HG03095 (cell line): ENCODE measurements around the gene ALCAM.

Experiments used
- ATAC-seq: cut with Tn5 transposase; IDR thresholded peaks from one replicate; pipeline ENCODE4 v1.9.1; 2021; ENCODE audit warnings: moderate library complexity; ENCODE audit not compliant: unreplicated experiment

ALCAM gene

DNA sequence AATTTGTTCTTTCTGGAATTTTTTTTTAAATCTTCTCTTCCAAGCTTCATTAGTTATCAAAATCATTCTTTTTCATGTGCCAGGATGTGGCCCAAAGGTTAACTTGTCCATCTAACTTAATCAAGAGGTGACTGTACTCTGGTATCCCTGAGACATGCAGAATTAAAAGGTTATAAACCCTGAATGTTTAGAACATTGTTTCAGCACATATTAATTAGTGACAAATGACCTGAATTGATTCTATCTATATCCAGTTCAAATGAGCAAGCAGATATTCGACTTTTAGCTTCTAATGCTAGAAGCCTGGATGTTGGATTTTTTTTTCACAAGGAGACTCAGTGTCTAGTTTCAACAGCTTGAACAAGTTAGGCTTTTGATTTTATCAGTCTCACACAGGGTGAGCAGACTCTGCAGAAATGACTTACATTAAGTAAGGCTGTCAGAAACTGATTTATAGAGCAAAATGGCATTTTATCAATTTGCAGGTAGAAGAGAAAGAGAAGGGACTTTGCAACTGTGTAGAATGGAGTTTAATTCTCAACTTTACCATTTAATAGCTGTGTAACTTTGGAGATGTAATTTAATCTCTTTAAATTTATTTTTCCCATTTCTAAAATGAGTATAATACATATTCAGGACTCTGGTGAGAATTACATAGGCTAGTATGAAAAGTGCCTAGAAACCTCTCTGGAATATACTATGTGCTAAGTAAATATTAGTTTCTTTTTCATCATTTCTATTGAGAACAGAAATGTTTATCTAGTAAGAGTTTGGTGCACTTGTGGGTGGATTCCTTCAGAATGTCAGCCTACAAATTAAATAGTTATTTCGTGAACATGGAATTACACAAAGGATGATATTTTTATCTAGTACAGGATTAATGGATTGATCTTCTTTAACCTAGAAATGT, 100.0 kb downstream of the ALCAM start:
- ATAC-seq, result no peak

DNA sequence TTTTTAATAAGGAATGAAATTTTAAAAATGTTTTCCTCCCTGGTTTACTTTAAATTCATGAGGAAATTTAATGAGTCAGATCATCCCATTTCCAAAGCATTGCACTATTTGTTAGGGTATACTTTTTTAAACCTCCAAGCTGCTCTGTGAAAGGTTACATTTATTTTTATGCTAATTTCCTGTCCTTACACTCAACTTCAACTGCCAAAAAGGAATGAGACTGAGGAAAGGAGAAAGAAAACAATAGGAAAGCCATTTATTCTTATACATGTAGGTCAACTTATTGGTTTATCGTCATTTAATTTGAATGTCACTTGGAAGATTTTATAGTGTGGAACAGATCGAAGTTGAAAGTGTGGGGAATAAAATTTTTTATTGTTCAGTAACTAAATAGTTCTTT, 104.1 kb downstream of the ALCAM start:
- no peak for ATAC-seq

- ATAC-seq, result no peak
Observed at GRCh38 chr3:105473521-105474223, 107.0 kb downstream of the ALCAM start.

- ATAC-seq, result no peak
Observed at GRCh38 chr3:105480768-105481167, 114.1 kb downstream of the ALCAM start.

DNA sequence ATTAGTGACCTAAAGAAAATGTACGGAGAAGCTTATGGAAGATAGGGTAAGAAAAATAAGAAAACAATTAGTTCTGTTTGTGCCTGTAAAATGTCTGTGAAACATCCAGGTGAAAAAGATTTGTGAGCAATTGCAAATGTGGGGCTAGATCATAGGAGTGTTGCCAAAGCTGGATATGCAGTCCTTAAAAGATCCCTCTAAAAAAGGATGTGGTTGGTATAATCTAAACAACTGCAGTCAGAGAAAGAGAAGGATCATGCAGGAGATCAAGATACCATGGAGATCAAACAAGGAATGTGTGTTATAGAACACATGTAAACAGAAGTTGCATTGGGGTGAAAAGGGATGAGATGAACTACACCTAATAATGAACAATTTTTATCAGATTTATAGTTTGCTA, 116.8 kb downstream of the ALCAM start:
- no peak for ATAC-seq

DNA sequence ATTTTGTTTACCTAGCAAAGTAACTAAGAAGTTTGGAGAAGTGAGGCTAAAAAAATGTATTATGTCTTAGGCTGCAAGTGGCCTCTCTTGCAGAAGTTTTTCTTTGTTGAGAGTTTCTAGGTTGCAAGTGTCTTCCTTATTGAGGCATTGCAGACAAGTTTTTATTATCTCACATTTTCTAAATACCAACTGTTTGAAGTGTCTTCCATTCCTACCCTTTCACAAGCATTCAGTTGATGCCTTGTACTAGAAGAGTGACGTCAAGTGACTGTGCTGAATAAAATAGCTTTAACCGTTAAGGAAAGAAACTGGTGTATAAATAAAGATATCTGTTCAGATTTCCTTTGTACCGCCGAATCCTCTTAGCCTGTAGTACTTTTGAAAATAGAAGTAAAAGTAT, 123.3 kb downstream of the ALCAM start:
- ATAC-seq, result no peak

DNA sequence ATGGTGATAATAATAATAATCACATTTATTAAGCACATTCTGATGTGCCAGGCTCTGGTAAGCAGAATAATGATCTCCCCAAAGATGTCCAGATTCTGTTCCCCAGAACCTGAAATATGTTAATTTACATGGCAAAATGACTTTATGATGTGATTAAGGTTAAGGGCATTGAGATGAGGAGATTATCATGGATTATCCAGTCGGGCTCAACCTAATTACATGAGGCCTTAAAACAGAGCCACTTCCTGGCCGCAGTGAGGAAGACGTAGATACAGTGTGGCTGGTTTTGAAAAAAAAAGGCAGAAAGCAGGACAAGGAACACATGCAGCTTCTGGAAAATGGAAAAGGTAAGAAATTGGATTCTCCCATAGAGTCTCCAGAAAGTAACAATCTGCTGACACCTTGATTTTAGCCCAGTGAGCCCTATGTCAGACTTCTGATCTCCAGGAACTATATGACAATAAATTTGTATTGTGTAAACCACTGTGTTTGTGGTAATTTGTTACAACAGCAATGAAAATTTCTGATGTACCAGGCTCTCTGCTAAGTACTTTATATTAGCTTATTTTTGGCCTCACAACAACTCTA, 126.7 kb downstream of the ALCAM start:
- ATAC-seq, result no peak

DNA sequence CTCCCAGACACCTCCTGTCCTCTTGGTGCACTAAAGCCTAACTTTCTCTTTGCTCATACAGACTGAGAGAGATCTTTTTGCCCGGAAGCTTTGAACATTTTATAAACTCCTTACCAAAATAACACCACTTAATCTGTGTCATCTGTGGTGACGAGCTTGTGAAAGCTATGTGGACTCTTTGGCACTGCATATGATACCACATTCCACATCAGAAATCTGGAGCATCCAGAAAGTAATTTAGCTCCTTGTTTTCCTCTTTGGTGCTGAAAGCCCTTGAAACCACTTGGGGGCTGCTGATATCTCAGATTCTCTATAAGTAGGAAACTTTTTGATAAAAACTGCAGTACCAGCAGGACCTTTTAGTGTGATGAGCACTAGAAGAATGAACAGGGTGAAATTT, 128.3 kb downstream of the ALCAM start:
- ATAC-seq, result no peak

DNA sequence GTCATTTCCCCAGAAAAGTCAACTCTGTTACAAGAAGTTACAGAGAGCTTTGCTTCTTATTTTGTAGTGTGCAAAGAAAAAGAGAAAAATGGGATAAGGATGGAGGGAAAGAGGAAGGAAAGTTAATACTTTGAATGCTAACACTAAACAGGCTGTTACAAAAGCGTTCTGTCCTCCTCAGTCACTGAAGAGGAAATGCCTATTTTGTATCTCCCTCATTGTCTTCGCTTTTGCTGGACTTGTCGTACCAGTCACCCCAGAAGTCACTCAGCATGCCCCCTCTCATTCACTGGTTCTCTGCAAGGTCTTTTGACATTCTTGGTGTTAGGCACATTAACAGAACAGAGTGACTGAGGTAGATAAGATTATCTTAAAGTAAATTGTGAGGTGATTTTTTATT, 129.6 kb downstream of the ALCAM start:
- ATAC-seq, result no peak

- ATAC-seq, result no peak
Observed at GRCh38 chr3:105497386-105497785, 130.7 kb downstream of the ALCAM start.

DNA sequence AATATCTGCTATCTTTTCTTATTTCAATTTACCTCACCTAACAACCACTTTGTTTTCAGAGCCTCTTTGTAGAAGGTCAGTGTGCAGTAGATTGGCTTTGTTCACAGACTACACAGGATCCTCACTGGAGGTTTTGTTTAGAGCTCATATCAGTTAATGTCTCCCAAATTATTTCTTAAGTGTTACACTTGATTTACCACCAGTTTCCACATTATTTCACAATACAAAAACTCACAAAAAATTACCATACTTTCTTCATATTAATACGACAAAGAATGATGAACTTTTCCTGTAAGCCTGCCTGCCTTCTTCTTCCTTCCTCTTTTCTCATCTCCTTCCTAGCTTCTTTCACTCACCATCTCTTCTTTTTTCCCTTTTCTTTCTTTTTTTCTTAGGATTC, 133.3 kb downstream of the ALCAM start:
- ATAC-seq, result no peak

DNA sequence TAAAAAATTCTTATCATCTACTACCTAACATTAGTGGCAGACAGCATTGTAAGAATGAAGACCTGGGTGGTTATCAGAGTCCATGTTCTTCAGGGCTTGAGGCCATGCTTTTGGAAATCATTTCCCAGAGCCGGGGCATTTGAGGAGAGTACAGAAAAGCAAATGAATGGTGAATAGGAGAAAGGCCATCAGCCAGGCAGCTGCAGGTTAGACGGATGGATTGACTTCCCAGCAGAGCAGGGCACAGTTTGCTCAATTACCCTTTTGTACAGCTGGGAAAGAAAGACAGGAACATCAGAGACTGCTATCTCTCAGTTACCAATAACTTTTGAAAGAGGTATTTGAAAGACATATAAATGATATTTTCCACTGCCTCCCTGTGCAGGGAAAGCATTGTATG, 135.6 kb downstream of the ALCAM start:
- ATAC-seq, result no peak

- no peak for ATAC-seq
Observed at GRCh38 chr3:105503191-105503593, 136.5 kb downstream of the ALCAM start.

- ATAC-seq, result no peak
Observed at GRCh38 chr3:105504440-105504951, 137.8 kb downstream of the ALCAM start.

DNA sequence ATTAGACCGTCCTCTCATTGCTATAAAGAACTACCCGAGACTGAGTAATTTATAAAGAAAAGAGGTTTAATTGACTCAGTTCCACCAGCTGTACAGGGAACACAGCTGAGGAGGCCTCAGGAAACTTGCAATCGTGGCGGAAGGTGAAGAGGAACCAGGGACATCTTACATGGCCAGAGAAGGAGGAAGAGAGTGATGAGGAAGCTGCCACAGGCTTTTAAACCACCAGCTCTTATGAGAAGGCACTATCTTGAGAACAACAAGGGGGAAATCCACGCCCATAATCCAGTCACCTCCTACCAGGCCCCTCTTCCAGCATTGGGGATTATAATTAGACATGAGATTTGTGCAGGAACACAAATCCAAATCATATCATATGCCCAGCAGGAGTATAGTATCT, 138.5 kb downstream of the ALCAM start:
- ATAC-seq, result no peak

DNA sequence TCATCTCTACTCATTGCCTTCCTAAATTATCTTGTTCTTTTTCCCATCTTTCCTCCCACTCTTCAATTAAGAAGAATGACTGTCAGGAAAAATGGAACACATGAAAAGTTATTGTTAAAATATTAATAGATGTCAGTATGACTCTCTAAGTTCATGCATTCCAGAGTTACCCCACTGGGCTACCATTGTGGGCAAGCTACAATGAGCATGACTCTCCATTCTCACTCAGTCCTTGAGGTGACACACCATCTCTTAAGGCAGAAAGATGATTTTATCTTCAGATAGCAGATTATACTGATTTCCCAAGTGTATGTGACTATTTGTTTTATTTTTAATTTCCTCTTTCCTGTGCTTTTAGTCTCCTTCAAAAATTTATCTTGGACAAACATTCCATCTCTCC, 144.3 kb downstream of the ALCAM start:
- ATAC-seq, result no peak

DNA sequence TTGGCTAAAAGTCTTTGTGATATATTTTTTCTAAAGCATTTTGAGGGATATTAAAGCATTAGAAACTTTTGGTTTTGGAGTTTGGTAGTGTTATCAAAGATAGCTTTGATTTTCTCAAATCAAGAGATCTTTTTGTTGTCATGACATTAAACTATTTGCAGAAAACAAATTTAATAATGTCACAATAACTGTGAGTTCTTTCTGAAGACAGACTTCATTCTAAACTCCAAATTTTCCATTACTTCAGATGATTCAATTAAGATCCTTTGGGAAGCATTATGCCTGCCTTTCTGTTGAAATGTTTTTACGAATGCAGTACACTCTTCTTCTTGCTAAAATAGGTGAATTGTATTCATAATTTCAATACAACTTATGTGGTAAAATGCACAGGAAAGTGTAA, 145.4 kb downstream of the ALCAM start:
- ATAC-seq, result no peak

- ATAC-seq, result no peak
Observed at GRCh38 chr3:105513042-105513441, 146.3 kb downstream of the ALCAM start.

DNA sequence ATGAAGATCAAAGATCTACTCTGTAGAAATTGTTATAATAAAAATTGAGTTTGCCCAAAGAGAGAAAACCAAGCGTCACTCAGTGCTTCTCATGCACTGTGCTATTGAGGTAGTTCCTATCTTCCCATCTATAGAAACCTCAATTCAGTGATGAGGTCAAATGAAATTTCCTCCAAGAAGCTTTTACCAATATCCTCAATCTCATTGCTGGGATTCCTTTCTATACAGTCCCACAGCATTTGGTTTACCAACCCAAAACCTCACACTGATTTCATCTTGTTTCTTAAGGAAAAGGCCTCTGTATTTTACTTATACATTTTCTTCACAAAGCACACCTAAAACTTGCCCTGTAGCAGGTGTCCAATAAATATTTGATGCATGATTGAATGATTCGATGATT, 147.2 kb downstream of the ALCAM start:
- no peak for ATAC-seq

GRCh38 chr3:105515372-105515771, 148.7 kb downstream of the ALCAM start:
- ATAC-seq, result no peak

DNA sequence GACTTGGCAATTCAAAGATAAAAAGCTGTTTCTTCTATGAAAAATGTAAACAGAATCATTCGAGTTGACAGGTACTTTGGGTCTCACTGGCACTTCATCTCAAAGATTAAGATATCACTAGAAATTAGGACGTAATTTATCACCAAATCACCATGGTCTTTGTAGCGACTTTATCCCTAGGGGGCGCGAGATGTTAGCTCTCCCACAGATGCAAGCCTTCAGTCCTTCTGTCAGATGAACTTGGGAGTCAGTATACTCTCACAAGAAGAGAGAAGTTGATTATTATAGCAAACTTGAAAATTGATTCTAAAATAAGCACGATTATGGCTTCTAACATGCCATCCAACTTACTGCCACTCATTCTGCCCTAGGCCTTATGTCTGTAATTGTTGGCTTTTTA, 150.3 kb downstream of the ALCAM start:
- ATAC-seq, result no peak

- ATAC-seq, result no peak
Observed at GRCh38 chr3:105518203-105518602, 151.5 kb downstream of the ALCAM start.
